Keratinocyte (primary cell): ENCODE results near the gene PRELID3B. TPM values are rescaled to one million over a fixed set of nuclear protein-coding genes. Genes with fewer than 3 reads are reported as not detected.

ENCODE experiments used
- DNase-seq: peaks from one replicate; pipeline ENCODE4 v3.0.0-alpha.2; 2011; ENCODE audit warnings: low read depth, missing footprints, low spot score
- FAIRE-seq: peaks from 2 replicates; lab custom pipeline; 2011; peaks lifted over from hg19 to GRCh38; lab: Jason Lieb, UNC
- H2AFZ ChIP-seq: 2 replicates; pipeline ENCODE4 v1.6.0; 2012; ENCODE audit warnings: low read length, control low read depth, inconsistent platforms; ENCODE audit not compliant: control insufficient read depth
- H3K27ac ChIP-seq: 2 replicates; pipeline ENCODE4 v1.5.1; 2011; ENCODE audit warnings: low read length; ENCODE audit not compliant: control insufficient read depth, insufficient read depth
- H3K27me3 ChIP-seq: 3 replicates; pipeline ENCODE4 v1.6.0; 2011; ENCODE audit warnings: low read length; ENCODE audit not compliant: control insufficient read depth, insufficient read depth; ENCODE audit errors: extremely low read depth
- H3K36me3 ChIP-seq, 2 experiments: 2 replicates in 1 of 2; 3 replicates in 1 of 2; pipeline ENCODE4 v1.5.1; 2011; ENCODE audit warnings: low read length in 2 of 2, mild to moderate bottlenecking in 1 of 2; ENCODE audit not compliant: control insufficient read depth in 2 of 2, insufficient read depth in 2 of 2; ENCODE audit errors: extremely low read depth in 1 of 2
- H3K4me1 ChIP-seq: 3 replicates; pipeline ENCODE4 v1.5.1; 2011; ENCODE audit warnings: low read length; ENCODE audit not compliant: control insufficient read depth, insufficient read depth; ENCODE audit errors: extremely low read depth
- H3K4me2 ChIP-seq: 3 replicates; pipeline ENCODE4 v1.6.0; 2011; ENCODE audit warnings: low read depth, low read length; ENCODE audit not compliant: control insufficient read depth, insufficient read depth; ENCODE audit errors: extremely low read depth
- H3K4me3 ChIP-seq, 3 experiments: fragments of 200-600 bp in 1 of 3; sonication (generic) in 1 of 3; 2 replicates in 2 of 3; 3 replicates in 1 of 3; pipeline ENCODE4 v1.5.1; 2011 to 2016; ENCODE audit warnings: low read length in 3 of 3, mild to moderate bottlenecking in 3 of 3, control low read depth in 2 of 3, inconsistent platforms in 1 of 3, low read depth in 1 of 3, mixed read lengths in 1 of 3, mixed run types in 1 of 3, moderate library complexity in 1 of 3; ENCODE audit not compliant: control insufficient read depth in 2 of 3, insufficient read depth in 2 of 3; ENCODE audit errors: extremely low read depth in 1 of 3
- H3K79me2 ChIP-seq: 2 replicates; pipeline ENCODE4 v1.6.0; 2012; ENCODE audit warnings: low read length; ENCODE audit not compliant: control insufficient read depth, insufficient read depth
- H3K9ac ChIP-seq: 3 replicates; pipeline ENCODE4 v1.6.0; 2011; ENCODE audit warnings: low read length; ENCODE audit not compliant: control insufficient read depth, insufficient read depth; ENCODE audit errors: extremely low read depth
- H3K9me1 ChIP-seq: 3 replicates; pipeline ENCODE4 v1.6.0; 2011; ENCODE audit warnings: low read length; ENCODE audit not compliant: control insufficient read depth, insufficient read depth; ENCODE audit errors: extremely low read depth
- H3K9me3 ChIP-seq: 2 replicates; pipeline ENCODE4 v1.5.1; 2012; ENCODE audit warnings: low read depth, low read length; ENCODE audit not compliant: control insufficient read depth
- H4K20me1 ChIP-seq: 3 replicates; pipeline ENCODE4 v1.6.0; 2011; ENCODE audit warnings: low read length; ENCODE audit not compliant: control insufficient read depth, insufficient read depth; ENCODE audit errors: extremely low read depth
- CTCF ChIP-seq, 3 experiments: IDR thresholded peaks in 1 of 3; conservative IDR thresholded peaks in 1 of 3; optimal IDR thresholded peaks in 1 of 3; 2 replicates in 2 of 3; 3 replicates in 1 of 3; pipeline versions ENCODE3 to v1.5.1; 2011; ENCODE audit warnings: low read length in 3 of 3, mild to moderate bottlenecking in 3 of 3, moderate library complexity in 2 of 3, control low read depth in 1 of 3, inconsistent platforms in 1 of 3; ENCODE audit not compliant: insufficient read depth in 2 of 3; ENCODE audit errors: extremely low read depth in 1 of 3
- EZH2 ChIP-seq: IDR thresholded peaks from one replicate; pipeline ENCODE4 v1.6.1; 2012; ENCODE audit warnings: inconsistent platforms, mild to moderate bottlenecking, low read length, moderate library complexity
- dilution Hi-C: fragments of 300-500 bp; cut with MboI; formaldehyde crosslinking; loops from one replicate; pipeline ENCODE4 v1.7.0; 2020; ENCODE audit warnings: low sequenced_read_pairs; ENCODE audit not compliant: extremely low pct_ligation_motif_present
- polyA plus RNA-seq, 5 experiments: library from polyadenylated mRNA; depleted of rRNA in 3 of 5; stranded (reverse) in 3 of 5; stranded (forward) in 1 of 5; unstranded in 1 of 5; fragments of >200 nt; gene quantifications; 1 replicate in 1 of 5; 2 replicates in 3 of 5; 3 replicates in 1 of 5; pipeline versions ENCODE4 v1.2.1 to v1.2.3, GENCODE V29; 2011 to 2012; ENCODE audit warnings: missing spikeins in 2 of 5, low read depth in 1 of 5, low replicate concordance in 1 of 5

PRELID3B gene
- polyA plus RNA-seq, 1 donor (not counting 4 experiments of a cell fraction or from before 2014, with no cell fraction given): 86.9 TPM

GRCh38 chr20:59063358-59064213 lies 21.0 kb upstream of the PRELID3B start:
- dilution Hi-C loops: no loop called here
- no peak for DNase-seq
- no peak overlapping the region for H3K9ac ChIP-seq
- H3K79me2 ChIP-seq: no peaks in the 10 kb centered on the region
- H3K4me2 ChIP-seq: peak overlapping the region; percentile 72
- no peaks in the 10 kb centered on the region for H3K9me1 ChIP-seq
- peak overlapping the region; percentile 6 for H3K27ac ChIP-seq
- peak; percentile 76 for FAIRE-seq
- H3K36me3 ChIP-seq: no peaks in the 10 kb centered on the region
- peaks cover 10% of the 10 kb centered on the region for H3K4me1 ChIP-seq
- no peak overlapping the region for H2AFZ ChIP-seq
- H4K20me1 ChIP-seq: no peaks in the 10 kb centered on the region
- H3K27me3 ChIP-seq: no peaks in the 10 kb centered on the region
- H3K9me3 ChIP-seq: no peaks in the 10 kb centered on the region
- no peak for TF ChIP-seq EZH2
- no peak for TF ChIP-seq CTCF (optimal IDR thresholded peaks at IDR 0.05 in 1 of 3, IDR thresholded peaks at IDR 0.05 in 1 of 3, conservative IDR thresholded peaks at IDR 0.05 in 1 of 3; ENCODE audit: extremely low read depth in 1 of 3, insufficient read depth in 2 of 3, low read length in 3 of 3)
- peak overlapping the region in 2 of 3 experiments; percentile 8 to 16 for H3K4me3 ChIP-seq

DNA sequence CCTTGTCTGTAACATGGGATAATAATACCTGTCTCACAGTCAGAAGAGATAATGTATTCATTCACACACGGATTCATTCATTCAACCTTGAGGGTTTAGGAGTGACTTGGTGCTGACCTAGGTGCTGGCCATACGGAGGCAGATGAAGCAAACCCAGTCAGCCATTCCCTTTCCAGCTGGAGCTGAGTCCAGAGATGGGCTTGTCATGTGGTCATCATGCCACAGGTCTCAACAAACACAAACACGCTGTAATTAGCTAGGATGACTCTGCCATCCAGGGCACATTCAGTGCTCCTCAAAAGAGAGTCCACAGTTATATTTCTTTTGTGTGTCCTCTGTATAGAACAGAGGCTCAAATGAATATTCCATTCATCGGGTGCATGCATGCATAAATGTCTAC lies 19.5 kb upstream of the PRELID3B start:
- Histone ChIP-seq H3K79me2 (no peaks in the 10 kb centered on the region), H3K9ac (no peak overlapping the region), H3K4me2 (no peak overlapping the region), H3K9me1 (no peaks in the 10 kb centered on the region), H3K4me3 (no peak overlapping the region), H4K20me1 (no peaks in the 10 kb centered on the region), H3K4me1 (peaks cover 10% of the 10 kb centered on the region), H3K27me3 (no peaks in the 10 kb centered on the region), H3K9me3 (no peaks in the 10 kb centered on the region), H3K27ac (no peak overlapping the region), H2AFZ (no peak overlapping the region), H3K36me3 (no peaks in the 10 kb centered on the region)
- FAIRE-seq (no peak), DNase-seq (no peak)
- TF ChIP-seq EZH2 (no peak), CTCF (optimal IDR thresholded peaks at IDR 0.05 in 1 of 3, IDR thresholded peaks at IDR 0.05 in 1 of 3, conservative IDR thresholded peaks at IDR 0.05 in 1 of 3; ENCODE audit: extremely low read depth in 1 of 3, insufficient read depth in 2 of 3, low read length in 3 of 3) (no peak)
- dilution Hi-C loops: no loop called here
